GM12878 (cell line): ENCODE measurements around the gene SULF2. TPM values are rescaled to one million over a fixed set of nuclear protein-coding genes. Genes with fewer than 3 reads are reported as not detected.

Source experiments
- ATF7 ChIP-seq: fragments of 450-650 bp; IDR thresholded peaks from 2 replicates; pipeline ENCODE4 v1.6.1; 2016; ENCODE audit warnings: low read depth, mild to moderate bottlenecking
- BACH1 ChIP-seq: fragments of 450-650 bp; IDR thresholded peaks from 2 replicates; pipeline ENCODE4 v1.6.1; 2017; ENCODE audit warnings: mild to moderate bottlenecking, borderline replicate concordance
- BHLHE40 ChIP-seq, 2 experiments: fragments of 450-650 bp in 1 of 2; IDR thresholded peaks; 2 replicates each; pipeline ENCODE4 v1.6.1; 2011 to 2017; ENCODE audit warnings: low read depth in 2 of 2, borderline replicate concordance in 1 of 2, improper control_type of control experiment in 1 of 2, low read length in 1 of 2, mild to moderate bottlenecking in 1 of 2
- BMI1 ChIP-seq: fragments of 450-650 bp; IDR thresholded peaks from 2 replicates; pipeline ENCODE4 v1.6.1; 2016; ENCODE audit warnings: mild to moderate bottlenecking, moderate library complexity, borderline replicate concordance
- BRCA1 ChIP-seq: IDR thresholded peaks from 2 replicates; pipeline ENCODE4 v1.6.1; 2011; ENCODE audit warnings: low read depth, low read length, improper control_type of control experiment
- CBX3 ChIP-seq: fragments of 200-600 bp; sonication (generic); IDR thresholded peaks from 2 replicates; pipeline ENCODE4 v1.6.1; 2016; ENCODE audit warnings: low read depth, borderline replicate concordance
- CHD1 ChIP-seq: IDR thresholded peaks from 2 replicates; pipeline ENCODE4 v1.6.1; 2012; ENCODE audit warnings: low read depth, low read length, improper control_type of control experiment
- CTCF ChIP-seq, 3 experiments: IDR thresholded peaks in 2 of 3; conservative IDR thresholded peaks in 1 of 3; 2 replicates each; pipeline ENCODE4 v1.5.1; 2011; ENCODE audit warnings: low read depth in 3 of 3, low read length in 3 of 3, mild to moderate bottlenecking in 3 of 3, control low read depth in 2 of 3, moderate library complexity in 2 of 3, inconsistent platforms in 1 of 3, mixed read lengths in 1 of 3; ENCODE audit not compliant: control insufficient read depth in 2 of 3, insufficient read depth in 1 of 3; ENCODE audit errors: extremely low read depth in 1 of 3
- ETV6 ChIP-seq, 2 experiments: fragments of 450-650 bp in 1 of 2; IDR thresholded peaks in 1 of 2; conservative IDR thresholded peaks in 1 of 2; 2 replicates each; pipeline ENCODE4 v1.6.1; 2014; ENCODE audit warnings: antibody characterized with exemption in 1 of 2, borderline replicate concordance in 1 of 2, low read depth in 1 of 2, mild to moderate bottlenecking in 1 of 2, moderate library complexity in 1 of 2
- FOXM1 ChIP-seq: IDR thresholded peaks from 2 replicates; pipeline ENCODE4 v1.6.1; 2012; ENCODE audit warnings: low read depth, mild to moderate bottlenecking, inconsistent platforms, low read length, moderate library complexity
- IRF5 ChIP-seq: fragments of 450-650 bp; IDR thresholded peaks from 2 replicates; pipeline ENCODE4 v1.6.1; 2017; ENCODE audit warnings: borderline replicate concordance
- JUNB ChIP-seq: IDR thresholded peaks from 2 replicates; pipeline ENCODE4 v1.6.1; 2016; ENCODE audit warnings: antibody characterized with exemption, mild to moderate bottlenecking
- NBN ChIP-seq: fragments of 450-650 bp; IDR thresholded peaks from 2 replicates; pipeline ENCODE4 v1.6.1; 2016
- NFYA ChIP-seq: IDR thresholded peaks from 2 replicates; pipeline ENCODE4 v1.6.1; 2011; ENCODE audit warnings: low read depth, mild to moderate bottlenecking, low read length, improper control_type of control experiment, borderline replicate concordance
- NKRF ChIP-seq: fragments of 450-650 bp; conservative IDR thresholded peaks from 2 replicates; pipeline ENCODE4 v1.6.1; 2017; ENCODE audit warnings: mild to moderate bottlenecking, moderate library complexity
- NR2F1 ChIP-seq: fragments of 450-650 bp; conservative IDR thresholded peaks from 2 replicates; pipeline ENCODE4 v1.6.1; 2017; ENCODE audit warnings: mild to moderate bottlenecking
- PBX3 ChIP-seq: IDR thresholded peaks from 2 replicates; pipeline ENCODE4 v1.6.1; 2011; ENCODE audit warnings: mild to moderate bottlenecking, low read depth, low read length, moderate library complexity; ENCODE audit not compliant: insufficient replicate concordance
- PML ChIP-seq: IDR thresholded peaks from 2 replicates; pipeline ENCODE4 v1.6.1; 2012; ENCODE audit warnings: low read length, inconsistent platforms
- RBBP5 ChIP-seq: fragments of 200-600 bp; sonication (generic); conservative IDR thresholded peaks from 2 replicates; pipeline ENCODE4 v1.6.1; 2016
- SP1 ChIP-seq: IDR thresholded peaks from one replicate; pipeline ENCODE4 v1.6.1; 2011; ENCODE audit warnings: low read depth, low read length
- TCF12 ChIP-seq: IDR thresholded peaks from 2 replicates; pipeline ENCODE4 v1.6.1; 2011; ENCODE audit warnings: low read depth, mild to moderate bottlenecking, low read length
- ZNF384 ChIP-seq: IDR thresholded peaks from 2 replicates; pipeline ENCODE4 v1.6.1; 2012; ENCODE audit warnings: low read depth, mild to moderate bottlenecking, low read length, improper control_type of control experiment, borderline replicate concordance
- ZNF622 ChIP-seq: fragments of 450-650 bp; IDR thresholded peaks from 2 replicates; pipeline ENCODE4 v1.6.1; 2017; ENCODE audit warnings: mild to moderate bottlenecking, inconsistent platforms
- polyA plus RNA-seq, 11 experiments: library from polyadenylated mRNA; depleted of rRNA in 4 of 11; unstranded in 6 of 11; stranded (reverse) in 5 of 11; fragments of >200 nt; fragmentation: Nextera tagmentation in 4 of 11; fragmentation: Illumina TruSeq in 1 of 11; extraction: Ambion mirVana in 4 of 11; extraction: Trizol in 1 of 11; gene quantifications; 1 replicate in 1 of 11; 2 replicates in 10 of 11; pipeline versions ENCODE4 v1.2.1 to v1.2.3, GENCODE V29; 2011 to 2016; ENCODE audit warnings: inconsistent platforms in 2 of 11, missing spikeins in 2 of 11, low read depth in 1 of 11
- total RNA-seq, 4 experiments: library from RNA; depleted of rRNA in 3 of 4; stranded (reverse); fragments of >200 nt in 3 of 4; fragmentation: Illumina TruSeq in 1 of 4; extraction: Trizol in 1 of 4; gene quantifications; 2 replicates each; pipeline versions ENCODE4 v1.2.1 to v1.2.3, GENCODE V29; 2013 to 2021

The SULF2 gene
- total and polyA plus RNA-seq, 10 of the 15 experiments (the other 5 are each of a cell fraction or from before 2014, with no cell fraction given), result 0.69 to 4.1 (median 1.6) TPM

GRCh38 chr20:47725248-47725973 lies 59.9 kb downstream of the SULF2 start (continued):
- TF ChIP-seq ETV6 (conservative IDR thresholded peaks at IDR 0.05 in 1 of 2, IDR thresholded peaks at IDR 0.05 in 1 of 2; ENCODE audit: borderline replicate concordance in 1 of 2, low read depth in 1 of 2) (peak in 1 of 2 experiments; percentile 95; a peak in 2 of 4 replicates), BRCA1 (no peak), ZNF622 (no peak), NBN (no peak), PML (no peak), JUNB (no peak), CHD1 (no peak), NR2F1 (no peak), TCF12 (no peak), NFYA (no peak), SP1 (no peak), PBX3 (no peak), BHLHE40 (IDR thresholded peaks at IDR 0.05; ENCODE audit: borderline replicate concordance in 1 of 2, low read depth in 2 of 2, low read length in 1 of 2) (no peak), IRF5 (no peak), FOXM1 (no peak), ZNF384 (no peak), BACH1 (no peak), ATF7 (no peak), CTCF (IDR thresholded peaks at IDR 0.05 in 2 of 3, conservative IDR thresholded peaks at IDR 0.05 in 1 of 3; ENCODE audit: control insufficient read depth in 2 of 3, extremely low read depth in 1 of 3, insufficient read depth in 1 of 3, low read depth in 3 of 3, low read length in 3 of 3) (peak; percentile 84 to 95 (median 84)), NKRF (no peak), BMI1 (no peak), CBX3 (no peak), RBBP5 (no peak)
